HG03342 (cell line): ENCODE data around the gene SWAP70.

Source experiments
- ATAC-seq: cut with Tn5 transposase; IDR thresholded peaks from one replicate; pipeline ENCODE4 v1.9.1; 2021; ENCODE audit warnings: mild to moderate bottlenecking, moderate library complexity; ENCODE audit not compliant: unreplicated experiment

Gene SWAP70

GRCh38 chr11:9772218-9772617 lies 108.3 kb downstream of the SWAP70 start:
- no peak for ATAC-seq

DNA sequence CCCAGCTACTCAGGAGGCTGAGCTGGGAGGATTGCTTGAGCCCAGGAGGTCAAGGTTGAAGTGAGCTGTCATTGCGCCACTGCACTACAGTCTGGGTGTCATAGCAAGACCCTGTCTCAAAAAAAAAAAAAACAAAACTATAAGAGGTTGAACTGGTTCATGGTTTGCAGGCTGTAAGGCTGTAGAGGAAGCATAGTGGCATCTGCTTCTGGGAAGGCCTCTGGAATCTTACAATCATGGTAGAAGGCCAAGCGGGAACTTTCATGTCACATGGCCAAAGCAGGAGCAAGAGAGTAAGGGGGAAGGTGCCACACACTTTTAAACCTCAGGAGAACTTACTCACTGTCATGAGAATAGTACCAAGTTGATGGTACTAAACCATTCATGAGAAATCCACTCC lies 109.6 kb downstream of the SWAP70 start:
- no peak for ATAC-seq

DNA sequence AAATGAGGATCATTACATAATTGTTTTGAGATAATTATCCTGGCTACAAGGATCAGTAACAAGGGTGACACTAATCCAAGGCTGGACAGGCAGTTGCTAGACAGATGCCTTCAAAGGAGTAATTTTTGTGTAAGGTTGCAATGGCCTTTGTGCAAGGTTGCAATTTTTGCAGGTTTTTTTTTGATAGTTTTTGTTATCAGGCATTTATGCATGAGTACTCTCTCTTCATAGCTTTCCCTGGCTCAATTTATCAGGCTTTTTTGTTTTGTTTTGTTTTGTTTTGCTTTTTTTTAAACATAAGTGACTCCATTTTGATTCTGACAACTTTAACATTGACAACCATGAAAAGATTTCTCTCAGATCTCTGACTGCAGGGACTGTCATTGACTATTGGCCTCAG lies 110.2 kb downstream of the SWAP70 start:
- no peak for ATAC-seq

DNA sequence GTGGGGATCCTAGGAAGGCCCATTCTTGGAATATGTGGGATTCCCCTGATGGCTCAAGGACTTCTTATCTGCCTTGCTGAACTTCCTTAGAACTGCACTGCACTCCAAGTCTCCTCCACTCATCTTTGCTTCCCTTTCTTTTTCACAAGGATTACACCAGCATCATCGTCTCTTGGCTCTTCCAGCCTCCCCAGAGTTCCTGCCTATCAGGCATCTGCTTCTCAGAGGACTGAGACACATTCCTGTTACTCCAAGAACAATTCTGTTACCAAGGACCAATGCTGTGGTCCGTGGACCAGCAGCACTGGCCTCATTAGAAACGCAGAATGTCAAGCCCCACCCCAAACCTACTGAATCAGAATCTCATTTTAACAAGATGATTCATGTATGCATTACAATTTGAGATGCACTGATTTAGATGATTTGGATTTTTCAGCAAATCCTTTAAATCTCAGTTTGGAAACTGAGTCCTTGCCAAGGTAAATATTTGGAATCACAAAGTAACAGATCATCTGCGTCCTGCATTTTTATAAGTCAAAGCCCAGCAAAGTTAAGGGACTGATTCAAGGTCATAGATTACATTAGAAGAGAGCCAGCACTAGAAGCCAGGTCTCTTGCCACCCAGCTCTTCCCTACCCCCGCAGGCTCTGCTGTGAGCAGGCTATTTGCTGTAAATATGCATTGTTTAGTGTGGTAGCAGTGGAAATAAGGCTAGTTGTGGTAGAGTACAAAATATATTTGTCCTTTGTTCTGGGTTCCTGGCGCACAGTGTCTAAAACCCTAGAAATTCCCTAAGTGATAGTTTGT lies 110.9 kb downstream of the SWAP70 start:
- no peak for ATAC-seq

GRCh38 chr11:9775398-9775779 lies 111.5 kb downstream of the SWAP70 start:
- no peak for ATAC-seq

DNA sequence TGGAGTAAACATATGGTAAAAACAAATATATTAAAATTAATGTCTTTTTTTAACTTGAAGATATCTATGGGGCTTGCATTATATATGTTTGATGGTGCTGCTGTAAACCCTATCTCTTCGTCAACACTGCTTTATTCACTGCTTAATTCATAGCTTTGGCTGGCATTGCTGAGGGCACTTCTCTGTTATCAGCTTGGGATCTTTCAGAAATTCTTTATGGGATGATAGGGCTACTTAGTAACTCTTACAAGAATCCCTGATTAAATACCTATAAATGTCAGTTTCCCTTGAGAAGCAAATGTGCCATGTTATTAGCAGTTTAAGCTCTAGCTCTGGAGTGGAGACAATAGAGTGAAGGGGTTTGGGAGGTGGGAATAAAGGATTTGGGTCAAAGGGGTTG lies 112.3 kb downstream of the SWAP70 start:
- no peak for ATAC-seq

DNA sequence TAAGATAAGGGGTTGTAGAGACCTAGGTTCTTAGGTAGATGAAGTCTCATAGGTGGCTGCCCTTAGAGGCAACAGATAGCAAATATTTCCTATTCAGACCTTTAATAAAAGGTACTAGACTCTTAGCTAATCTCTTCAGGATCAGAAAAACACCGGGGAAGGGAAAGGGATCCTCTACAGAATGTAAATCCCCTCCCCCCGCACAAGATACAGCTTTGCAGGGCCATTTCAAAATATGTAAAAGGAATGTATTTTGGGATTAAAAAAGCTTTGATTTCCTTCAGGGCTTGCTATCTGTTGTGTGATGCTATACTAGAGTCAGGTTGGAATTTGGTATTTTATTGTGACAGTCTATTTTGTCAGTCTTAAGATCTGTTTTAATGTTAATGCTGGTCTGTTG lies 113.2 kb downstream of the SWAP70 start:
- no peak for ATAC-seq

GRCh38 chr11:9777525-9777924 lies 113.6 kb downstream of the SWAP70 start:
- no peak for ATAC-seq

DNA sequence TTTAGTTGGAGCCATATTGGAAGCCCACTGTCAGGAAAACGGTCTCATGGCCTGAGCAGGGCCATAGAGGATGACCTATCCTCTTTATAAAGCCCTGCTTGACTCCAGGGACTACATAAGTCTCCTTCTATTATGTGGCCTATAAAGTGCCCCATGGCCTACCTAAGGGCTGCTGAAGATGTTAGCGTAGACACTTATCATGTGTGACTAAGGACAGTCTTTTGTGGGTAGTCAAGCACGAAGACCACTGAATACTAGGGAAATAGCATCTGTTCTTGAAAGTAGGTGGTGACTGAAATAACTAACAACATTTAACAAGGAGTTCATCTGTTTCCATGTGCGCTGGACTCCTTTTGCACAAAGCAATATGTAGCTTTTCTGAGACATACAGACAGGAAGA lies 117.1 kb downstream of the SWAP70 start:
- ATAC-seq = no peak

DNA sequence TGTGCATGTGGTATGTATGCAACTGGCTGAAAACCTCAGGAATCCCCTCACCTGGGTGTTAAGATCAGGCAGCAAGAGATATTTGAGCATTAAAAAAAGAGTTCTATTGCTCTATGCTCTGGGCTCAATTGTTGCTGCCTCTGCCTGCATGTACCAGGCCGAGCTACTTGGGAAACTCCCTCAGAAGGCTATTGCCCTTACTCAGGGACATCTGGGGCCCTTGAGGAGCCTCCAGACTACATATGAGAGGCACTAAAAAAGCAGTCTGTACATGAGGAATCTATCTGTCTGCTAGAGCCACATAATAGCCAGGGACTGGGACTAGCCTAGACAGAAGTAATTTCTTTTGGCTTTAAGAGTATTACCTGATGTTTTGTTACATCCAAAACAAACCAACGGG lies 120.1 kb downstream of the SWAP70 start:
- no peak for ATAC-seq

GRCh38 chr11:9784602-9785315 lies 120.9 kb downstream of the SWAP70 start:
- ATAC-seq = no peak

GRCh38 chr11:9787260-9787659 lies 123.4 kb downstream of the SWAP70 start:
- ATAC-seq = no peak

GRCh38 chr11:9787981-9788521 lies 124.2 kb downstream of the SWAP70 start:
- no peak for ATAC-seq

GRCh38 chr11:9789910-9790309 lies 126.0 kb downstream of the SWAP70 start:
- ATAC-seq = no peak

DNA sequence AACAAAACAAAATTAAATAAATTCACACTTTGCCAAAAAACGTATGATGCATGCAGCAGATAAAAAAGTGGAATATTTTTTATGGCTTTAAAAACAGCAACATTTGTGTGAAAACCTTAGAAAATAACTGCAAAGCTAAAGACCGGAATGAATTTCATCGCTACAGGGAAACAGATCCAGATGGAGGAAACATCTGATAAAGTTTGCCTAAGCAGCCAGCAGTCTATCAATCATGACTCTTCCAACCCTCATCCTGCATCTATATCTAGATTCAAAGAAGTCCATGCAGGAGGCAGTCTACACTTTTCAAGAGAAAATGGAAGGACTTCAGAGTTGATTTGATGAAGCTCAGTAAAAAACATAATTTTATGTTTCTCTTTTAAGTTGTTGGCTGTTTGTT lies 126.8 kb downstream of the SWAP70 start:
- ATAC-seq = no peak

- ATAC-seq = no peak
Observed at GRCh38 chr11:9796266-9796665, 132.4 kb downstream of the SWAP70 start.

DNA sequence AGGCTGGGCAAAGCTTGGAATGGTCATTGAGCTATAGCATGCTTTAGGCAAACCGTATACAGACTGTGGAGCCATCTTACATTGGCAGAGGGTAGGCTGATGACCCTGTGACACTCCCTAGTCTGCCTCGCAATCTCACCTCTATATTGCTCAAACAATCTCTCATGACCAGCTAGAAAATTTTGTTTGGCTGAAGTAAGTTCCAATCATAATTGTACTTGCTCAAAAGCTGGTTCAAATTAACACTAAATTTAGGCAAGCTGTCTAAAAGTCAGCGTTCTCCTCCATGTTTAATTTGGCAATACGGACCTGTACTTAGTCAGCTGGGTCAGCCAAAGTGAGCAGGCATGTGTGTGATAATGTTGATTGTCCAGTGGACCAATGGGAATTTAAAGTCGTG lies 133.0 kb downstream of the SWAP70 start:
- no peak for ATAC-seq

- ATAC-seq = no peak
Observed at GRCh38 chr11:9797300-9797699, 133.4 kb downstream of the SWAP70 start.

GRCh38 chr11:9799886-9800285 lies 136.0 kb downstream of the SWAP70 start:
- ATAC-seq = no peak

DNA sequence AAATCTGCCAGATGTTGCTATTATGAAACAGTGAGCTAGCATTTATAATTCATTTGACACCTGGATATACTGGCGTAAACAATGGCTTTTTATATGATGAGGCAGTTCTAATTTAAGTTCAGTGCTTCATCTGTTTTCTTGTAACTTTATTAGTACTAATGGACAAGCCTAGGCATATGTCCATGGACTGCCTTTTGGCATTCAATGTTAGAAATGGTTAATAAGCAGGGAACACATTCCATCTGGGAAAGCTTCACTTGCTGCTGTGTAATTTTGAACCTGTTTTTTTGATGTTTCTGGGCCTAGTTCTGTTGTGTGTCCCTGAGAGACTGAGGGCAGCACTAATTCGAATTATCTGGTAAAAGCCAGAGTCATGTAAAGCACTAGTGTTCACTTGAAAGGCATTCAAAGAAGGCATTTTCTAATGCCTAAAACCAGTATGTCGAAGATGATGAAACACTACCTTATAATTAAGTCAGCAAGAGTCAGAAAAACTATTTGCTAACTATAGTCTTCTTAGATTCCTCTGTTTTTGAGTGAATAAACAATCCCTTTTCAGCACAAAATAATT lies 138.5 kb downstream of the SWAP70 start:
- ATAC-seq = no peak
